MM.1S (cell line): ENCODE data around the gene CA9.

Experiments
- EZH2phosphoT487 ChIP-seq: fragments of 300-600 bp; sonication (generic); IDR thresholded peaks from 2 replicates; pipeline ENCODE4 v1.6.1; 2018; ENCODE audit warnings: antibody characterized with exemption, low read length
- TF ChIP-seq, protein P1 (sequence below): fragments of 300-600 bp; sonication (generic); IDR thresholded peaks from 2 replicates; pipeline ENCODE4 v1.5.1; 2016; ENCODE audit warnings: antibody characterized with exemption, low read length, mixed read lengths

DNA sequence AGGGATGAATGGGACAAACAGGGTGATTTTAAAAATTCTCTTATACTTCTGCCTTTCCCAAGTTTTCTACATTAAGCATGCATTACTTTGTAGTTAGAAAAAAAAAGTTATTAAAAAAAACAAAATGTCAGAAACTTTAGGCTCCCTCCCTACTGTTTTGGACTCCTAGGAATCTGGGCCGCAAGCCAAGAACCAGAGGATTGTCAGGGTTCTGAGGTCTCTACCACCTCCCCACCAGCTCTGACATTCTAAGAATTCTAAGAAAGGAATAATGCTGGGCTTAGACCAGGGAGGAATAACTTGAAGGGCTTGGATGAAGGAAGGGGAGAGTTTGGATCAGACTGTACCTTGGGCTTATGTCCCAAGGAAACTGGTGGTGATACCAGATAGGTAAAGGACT lies 7.7 kb upstream of the CA9 start:
- TF ChIP-seq, protein P1, sequence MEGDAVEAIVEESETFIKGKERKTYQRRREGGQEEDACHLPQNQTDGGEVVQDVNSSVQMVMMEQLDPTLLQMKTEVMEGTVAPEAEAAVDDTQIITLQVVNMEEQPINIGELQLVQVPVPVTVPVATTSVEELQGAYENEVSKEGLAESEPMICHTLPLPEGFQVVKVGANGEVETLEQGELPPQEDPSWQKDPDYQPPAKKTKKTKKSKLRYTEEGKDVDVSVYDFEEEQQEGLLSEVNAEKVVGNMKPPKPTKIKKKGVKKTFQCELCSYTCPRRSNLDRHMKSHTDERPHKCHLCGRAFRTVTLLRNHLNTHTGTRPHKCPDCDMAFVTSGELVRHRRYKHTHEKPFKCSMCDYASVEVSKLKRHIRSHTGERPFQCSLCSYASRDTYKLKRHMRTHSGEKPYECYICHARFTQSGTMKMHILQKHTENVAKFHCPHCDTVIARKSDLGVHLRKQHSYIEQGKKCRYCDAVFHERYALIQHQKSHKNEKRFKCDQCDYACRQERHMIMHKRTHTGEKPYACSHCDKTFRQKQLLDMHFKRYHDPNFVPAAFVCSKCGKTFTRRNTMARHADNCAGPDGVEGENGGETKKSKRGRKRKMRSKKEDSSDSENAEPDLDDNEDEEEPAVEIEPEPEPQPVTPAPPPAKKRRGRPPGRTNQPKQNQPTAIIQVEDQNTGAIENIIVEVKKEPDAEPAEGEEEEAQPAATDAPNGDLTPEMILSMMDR: no peak
- TF ChIP-seq EZH2phosphoT487: no peak
